LHCN-M2 (cell line): Measurements from ENCODE around the gene PCDHB14. TPM values are rescaled to one million over a fixed set of nuclear protein-coding genes. Genes with fewer than 3 reads are reported as not detected.
"Not testable (repeated sequence)": the region's sequence is repeated elsewhere in the genome, so short reads cannot be mapped to it uniquely, and the experiment has no call there.

ENCODE experiments used
- DNase-seq: peaks from one replicate; pipeline ENCODE4 v3.0.0-alpha.2; 2012; ENCODE audit warnings: low read depth
- total RNA-seq: library from RNA; depleted of rRNA; stranded (reverse); fragments of >200 nt; gene quantifications from 2 replicates; pipeline ENCODE4 v1.2.3, GENCODE V29; 2014

PCDHB14 gene
- total RNA-seq, 1 experiment from 2014 or later: 4.9 TPM

- not testable (repeated sequence) for DNase-seq
Observed at GRCh38 chr5:141210281-141210680, 12.9 kb upstream of the PCDHB14 start.

- DNase-seq: not testable (repeated sequence)
Observed at GRCh38 chr5:141210849-141211248, 12.3 kb upstream of the PCDHB14 start.

- peak; percentile 75 for DNase-seq
Observed at GRCh38 chr5:141213656-141214339, 9.3 kb upstream of the PCDHB14 start, which contains the start of gene PCDHB13. TSS of gene PCDHB13 (plus strand) at chr5:141213919. CDS start at chr5:141214124, 205 bp downstream.

- DNase-seq: not testable (repeated sequence)
Observed at GRCh38 chr5:141214583-141214982, 8.6 kb upstream of the PCDHB14 start.

GRCh38 chr5:141215504-141215903, 7.6 kb upstream of the PCDHB14 start:
- not testable (repeated sequence) for DNase-seq

GRCh38 chr5:141216035-141216434, 7.1 kb upstream of the PCDHB14 start:
- not testable (repeated sequence) for DNase-seq

GRCh38 chr5:141224844-141225243, 1.7 kb downstream of the PCDHB14 start:
- DNase-seq: not testable (repeated sequence)

- DNase-seq: not testable (repeated sequence)
Observed at GRCh38 chr5:141225421-141225820, 2.3 kb downstream of the PCDHB14 start.

- peak; percentile 22 for DNase-seq
Observed at GRCh38 chr5:141234109-141234667, 11.0 kb downstream of the PCDHB14 start.

GRCh38 chr5:141235922-141236321, 12.8 kb downstream of the PCDHB14 start:
- not testable (repeated sequence) for DNase-seq

- DNase-seq: no peak
Observed at GRCh38 chr5:141236516-141237313, 13.6 kb downstream of the PCDHB14 start.

GRCh38 chr5:141241496-141241895, 18.4 kb downstream of the PCDHB14 start:
- no peak for DNase-seq

GRCh38 chr5:141245250-141245717, 22.1 kb downstream of the PCDHB14 start, which contains the start of gene PCDHB15:
TSS of gene PCDHB15 (plus strand) at chr5:141245395. CDS start at chr5:141245579, 184 bp downstream.
- DNase-seq: peak; percentile 37

- DNase-seq: not testable (repeated sequence)
Observed at GRCh38 chr5:141246971-141247370, 23.8 kb downstream of the PCDHB14 start.

GRCh38 chr5:141247434-141247833, 24.3 kb downstream of the PCDHB14 start:
- DNase-seq: not testable (repeated sequence)

- DNase-seq: no peak
Observed at GRCh38 chr5:141250576-141250975, 27.4 kb downstream of the PCDHB14 start.

GRCh38 chr5:141258464-141258863, 35.3 kb downstream of the PCDHB14 start:
- no peak for DNase-seq

- DNase-seq: no peak
Observed at GRCh38 chr5:141258948-141259347, 35.8 kb downstream of the PCDHB14 start.

GRCh38 chr5:141260458-141261237, 37.5 kb downstream of the PCDHB14 start:
- peak; percentile 19 for DNase-seq

GRCh38 chr5:141261238-141261546, 38.0 kb downstream of the PCDHB14 start:
- no peak for DNase-seq

GRCh38 chr5:141269195-141269594, 46.1 kb downstream of the PCDHB14 start:
- DNase-seq: no peak
